B cell (primary cell): Measurements from ENCODE around the gene HS6ST2. TPM values are rescaled to one million over a fixed set of nuclear protein-coding genes. Genes with fewer than 3 reads are reported as not detected.

ENCODE experiments used
- ATAC-seq: fragments of 200-7000 bp; cut with Tn5 transposase; one replicate; pipeline ENCODE4 v1.10.0; 2021; ENCODE audit warnings: low read depth, mild to moderate bottlenecking, moderate number of reproducible peaks, moderate library complexity
- CTCF ChIA-PET: fragments of 350-600 bp; sonication (Branson Sonifier 250); formaldehyde crosslinking; loops from one replicate; lab custom pipeline; 2021; ENCODE audit warnings: antibody characterized with exemption, inconsistent platforms; lab: Charles Lee
- POLR2A ChIA-PET: fragments of 350-600 bp; sonication (Branson Sonifier 250); formaldehyde crosslinking; loops from one replicate; lab custom pipeline; 2021; ENCODE audit warnings: antibody characterized with exemption; lab: Charles Lee
- DNase-seq: peaks from one replicate; pipeline ENCODE4 v3.0.0; 2013
- H2AFZ ChIP-seq: 2 replicates; pipeline ENCODE4 v1.6.1; 2012; ENCODE audit warnings: mild to moderate bottlenecking, low read depth, low read length; ENCODE audit not compliant: insufficient read depth, poor library complexity, severe bottlenecking
- H3K27ac ChIP-seq, 2 donors: 1 replicate in 1 of 2; 2 replicates in 1 of 2; pipeline ENCODE4 v1.5.1; 2012 to 2013; ENCODE audit warnings: low read length in 2 of 2, mild to moderate bottlenecking in 2 of 2, moderate library complexity in 1 of 2
- H3K27me3 ChIP-seq, 4 experiments: fragments of 200-600 bp in 1 of 4; sonication (generic) in 1 of 4; replicated peaks in 1 of 4; 1 replicate in 2 of 4; 2 replicates in 2 of 4; pipeline versions ENCODE4 v1.6.1 to v1.7.0; 2013 to 2016; ENCODE audit warnings: low read length in 3 of 4, mild to moderate bottlenecking in 2 of 4, mixed read lengths in 1 of 4, moderate library complexity in 1 of 4; ENCODE audit not compliant: insufficient read depth in 4 of 4, control insufficient read depth in 3 of 4; ENCODE audit errors: control extremely low read depth in 1 of 4
- H3K36me3 ChIP-seq, 2 experiments: replicated peaks in 1 of 2; 1 replicate in 1 of 2; 2 replicates in 1 of 2; pipeline versions ENCODE4 v1.6.1 to v1.7.1; 2013; ENCODE audit warnings: low read length in 1 of 2; ENCODE audit not compliant: insufficient read depth in 2 of 2, control insufficient read depth in 1 of 2; ENCODE audit errors: control extremely low read depth in 1 of 2, extremely low read depth in 1 of 2
- H3K4me1 ChIP-seq, 2 donors: fragments of 200-600 bp in 1 of 2; sonication (generic) in 1 of 2; 1 replicate in 1 of 2; 2 replicates in 1 of 2; pipeline versions ENCODE4 v1.5.1 to v1.6.1; 2013 to 2017; ENCODE audit warnings: low read length in 2 of 2; ENCODE audit not compliant: control insufficient read depth in 2 of 2, insufficient read depth in 2 of 2
- H3K4me2 ChIP-seq: replicated peaks from 2 replicates; pipeline ENCODE3; 2012; ENCODE audit warnings: mild to moderate bottlenecking, low read depth, low read length; ENCODE audit not compliant: poor library complexity, severe bottlenecking
- H3K4me3 ChIP-seq, 5 experiments: fragments of 200-600 bp in 1 of 5; sonication (generic) in 1 of 5; 1 replicate in 3 of 5; 2 replicates in 2 of 5; pipeline versions ENCODE4 v1.5.1 to v1.7.0; 2011 to 2016; ENCODE audit warnings: low read length in 4 of 5, mild to moderate bottlenecking in 4 of 5, low read depth in 2 of 5, control low read depth in 1 of 5, moderate library complexity in 1 of 5; ENCODE audit not compliant: insufficient read depth in 1 of 5; ENCODE audit errors: control extremely low read depth in 1 of 5, extremely low read depth in 1 of 5
- H3K79me2 ChIP-seq: fragments of 200-600 bp; sonication (generic); one replicate; pipeline ENCODE4 v1.6.0; 2016; ENCODE audit warnings: low read length; ENCODE audit not compliant: control insufficient read depth, insufficient read depth
- H3K9ac ChIP-seq: fragments of 200-600 bp; sonication (generic); 2 replicates; pipeline ENCODE4 v1.6.1; 2017; ENCODE audit warnings: mild to moderate bottlenecking, low read length, moderate library complexity
- H3K9me3 ChIP-seq, 3 donors: one replicate each; pipeline versions ENCODE4 v1.6.1 to v1.7.1; 2013; ENCODE audit warnings: low read length in 2 of 3; ENCODE audit not compliant: control insufficient read depth in 2 of 3, insufficient read depth in 1 of 3; ENCODE audit errors: control extremely low read depth in 1 of 3
- H4K20me1 ChIP-seq: 2 replicates; pipeline ENCODE4 v1.6.0; 2012; ENCODE audit warnings: mild to moderate bottlenecking, low read length; ENCODE audit not compliant: insufficient read depth, control insufficient read depth, poor library complexity, severe bottlenecking
- H3K27ac Mint-ChIP-seq: one replicate; pipeline ENCODE4 v1.8.0; 2021; ENCODE audit warnings: mixed read lengths
- H3K27me3 Mint-ChIP-seq: one replicate; pipeline ENCODE4 v1.8.0; 2021; ENCODE audit warnings: mixed read lengths
- H3K4me1 Mint-ChIP-seq: one replicate; pipeline ENCODE4 v1.8.0; 2021; ENCODE audit warnings: mixed read lengths
- H3K4me3 Mint-ChIP-seq: one replicate; pipeline ENCODE4 v1.8.0; 2021; ENCODE audit warnings: mixed read lengths
- H3K9me3 Mint-ChIP-seq: one replicate; pipeline ENCODE4 v1.8.0; 2022; ENCODE audit warnings: mixed read lengths; ENCODE audit not compliant: insufficient read depth
- CTCF ChIP-seq: fragments of 200-600 bp; IDR thresholded peaks from one replicate; pipeline ENCODE4 v1.8.0; 2022; ENCODE audit warnings: antibody characterized with exemption, mild to moderate bottlenecking
- EZH2 ChIP-seq: IDR thresholded peaks from 2 replicates; pipeline ENCODE4 v1.6.1; 2012; ENCODE audit warnings: borderline replicate concordance, low read depth, mild to moderate bottlenecking, moderate library complexity, low read length; ENCODE audit not compliant: insufficient read depth, poor library complexity, severe bottlenecking
- WGBS: methylation state at CpG from one replicate; pipeline ENCODE4 v1.1.5; 2013; ENCODE audit warnings: missing lambda C conversion rate; ENCODE audit not compliant: insufficient coverage; 5-methylcytosine and 5-hydroxymethylcytosine counted together
- intact Hi-C: fragments of 100-400 bp; cut with micrococcal nuclease; formaldehyde crosslinking; loops from one replicate; pipeline ENCODE4 v1.10.0; 2022
- polyA plus RNA-seq: library from polyadenylated mRNA; depleted of rRNA; stranded (reverse); fragments of >200 nt; gene quantifications from 2 replicates; pipeline ENCODE4 v1.2.3, GENCODE V29; 2012
- total RNA-seq, 2 donors: library from RNA; stranded (reverse); fragments of 120-200 nt in 1 of 2; gene quantifications; 1 replicate in 1 of 2; 2 replicates in 1 of 2; pipeline versions ENCODE4 v1.2.3 to v1.2.4, GENCODE V29; 2013 to 2022

Gene HS6ST2
- total and polyA plus RNA-seq, 2 donors (not counting 1 experiment from before 2014, with no cell fraction given), result not detected

GRCh38 chrX:132613801-132614200 is 344.6 kb downstream of the HS6ST2 start:
- no peak for TF ChIP-seq CTCF
- no peak for TF ChIP-seq EZH2
- Histone ChIP-seq H3K4me1 (no peaks in the 10 kb centered on the region), H3K4me3 (no peak overlapping the region), H3K27ac (no peak overlapping the region), H3K9ac (no peak overlapping the region), H3K9me3 (no peaks in the 10 kb centered on the region), H3K27me3 (no peaks in the 10 kb centered on the region), H3K36me3 (no peaks in the 10 kb centered on the region), H3K79me2 (no peaks in the 10 kb centered on the region), H4K20me1 (no peaks in the 10 kb centered on the region), H2AFZ (no peak overlapping the region), H3K4me2 (no peak overlapping the region)
- H3K4me3 Mint-ChIP-seq, result no peak overlapping the region
- ATAC-seq, result no peak
- no peaks in the 10 kb centered on the region for H3K4me1 Mint-ChIP-seq
- intact Hi-C loops, result loop anchor here (1.0 to 10.0 kb wide), 4 partner anchors 122 to 759 kb away; no protein-coding TSS in a partner anchor
- H3K9me3 Mint-ChIP-seq, result no peaks in the 10 kb centered on the region
- no peak for DNase-seq
- WGBS, result no CpG with 5 or more reads among the region's 5 CpGs
- POLR2A ChIA-PET, result no interaction called here
- CTCF ChIA-PET, result interaction anchor here (0.7 to 5.1 kb wide), 12 partner anchors 9 to 773 kb away, joined by 3 to 83 read pairs (median 6); partner anchors contain the start of gene RAP2C
- H3K27me3 Mint-ChIP-seq, result no peaks in the 10 kb centered on the region
- H3K27ac Mint-ChIP-seq, result no peak overlapping the region

GRCh38 chrX:132612821-132613564 is 345.4 kb downstream of the HS6ST2 start:
- 17% methylated on average over 2 of the region's 10 CpGs for WGBS
- Mint-ChIP-seq H3K4me1 (no peaks in the 10 kb centered on the region), H3K27ac (no peak overlapping the region), H3K4me3 (no peak overlapping the region), H3K27me3 (no peaks in the 10 kb centered on the region), H3K9me3 (no peaks in the 10 kb centered on the region)
- ChIA-PET CTCF (interaction anchor here (0.7 to 5.1 kb wide), 8 partner anchors 16 to 771 kb away, joined by 3 to 83 read pairs (median 4); partner anchors contain the start of gene RAP2C), POLR2A (no interaction called here)
- H3K4me3 ChIP-seq, result no peak overlapping the region
- no peak for ATAC-seq
- no peak for TF ChIP-seq EZH2
- TF ChIP-seq CTCF, result peak; percentile 57
- no peaks in the 10 kb centered on the region for H4K20me1 ChIP-seq
- H3K79me2 ChIP-seq, result no peaks in the 10 kb centered on the region
- no peak overlapping the region for H3K27ac ChIP-seq
- no peaks in the 10 kb centered on the region for H3K4me1 ChIP-seq
- no peak overlapping the region for H2AFZ ChIP-seq
- no peak overlapping the region for H3K9ac ChIP-seq
- no peaks in the 10 kb centered on the region for H3K27me3 ChIP-seq
- DNase-seq, result peak; percentile 36
- intact Hi-C loops, result loop anchor here (1.0 to 10.0 kb wide), 4 partner anchors 121 to 758 kb away; no protein-coding TSS in a partner anchor
- H3K36me3 ChIP-seq, result no peaks in the 10 kb centered on the region
- no peaks in the 10 kb centered on the region for H3K9me3 ChIP-seq
- no peak overlapping the region for H3K4me2 ChIP-seq
